Trophoblast cell (in vitro differentiated cells and primary cell): ENCODE results near the gene MAGI1.

Experiments used
- DNase-seq, 2 donors: peaks; one replicate each; pipeline ENCODE4 v3.0.0-alpha.2; 2016
- H2AFZ ChIP-seq: 2 replicates; pipeline ENCODE4 v1.6.1; 2013; ENCODE audit warnings: low read length, moderate library complexity, mild to moderate bottlenecking; ENCODE audit not compliant: insufficient read depth, poor library complexity
- H2AK5ac ChIP-seq: 2 replicates; pipeline ENCODE4 v1.6.1; 2013; ENCODE audit warnings: mild to moderate bottlenecking, low read length
- H2BK120ac ChIP-seq: 2 replicates; pipeline ENCODE4 v1.6.1; 2013; ENCODE audit warnings: low read length, mild to moderate bottlenecking, moderate library complexity; ENCODE audit not compliant: insufficient read depth, poor library complexity
- H2BK12ac ChIP-seq: 2 replicates; pipeline ENCODE4 v1.6.1; 2013; ENCODE audit warnings: mild to moderate bottlenecking, low read length, moderate library complexity
- H2BK5ac ChIP-seq: 2 replicates; pipeline ENCODE4 v1.6.1; 2013; ENCODE audit warnings: low read length, low read depth, moderate library complexity, mild to moderate bottlenecking; ENCODE audit not compliant: poor library complexity
- H3K14ac ChIP-seq: 2 replicates; pipeline ENCODE4 v1.6.1; 2013; ENCODE audit warnings: mild to moderate bottlenecking, low read length
- H3K18ac ChIP-seq: 2 replicates; pipeline ENCODE4 v1.6.1; 2013; ENCODE audit warnings: mild to moderate bottlenecking, low read length
- H3K23ac ChIP-seq: 2 replicates; pipeline ENCODE4 v1.6.1; 2013; ENCODE audit warnings: low read length
- H3K27ac ChIP-seq: 2 replicates; pipeline ENCODE4 v1.5.1; 2013; ENCODE audit warnings: low read depth, mild to moderate bottlenecking, inconsistent platforms, low read length, moderate library complexity
- H3K27me3 ChIP-seq: 2 replicates; pipeline ENCODE4 v1.6.1; 2013; ENCODE audit warnings: inconsistent platforms, mild to moderate bottlenecking, low read length, moderate library complexity; ENCODE audit not compliant: insufficient read depth
- H3K36me3 ChIP-seq, 2 experiments: 1 replicate in 1 of 2; 2 replicates in 1 of 2; pipeline ENCODE4 v1.6.1; 2013; ENCODE audit warnings: low read length in 2 of 2, mild to moderate bottlenecking in 2 of 2, moderate library complexity in 1 of 2; ENCODE audit not compliant: insufficient read depth in 2 of 2, control insufficient read depth in 1 of 2
- H3K4ac ChIP-seq: 2 replicates; pipeline ENCODE4 v1.6.1; 2013; ENCODE audit warnings: low read depth, mild to moderate bottlenecking, low read length, moderate library complexity
- H3K4me1 ChIP-seq, 2 experiments: 1 replicate in 1 of 2; 2 replicates in 1 of 2; pipeline ENCODE4 v1.6.1; 2013; ENCODE audit warnings: low read length in 2 of 2, mild to moderate bottlenecking in 2 of 2, moderate library complexity in 1 of 2; ENCODE audit not compliant: insufficient read depth in 2 of 2, control insufficient read depth in 1 of 2
- H3K4me2 ChIP-seq: 2 replicates; pipeline ENCODE4 v1.6.1; 2013; ENCODE audit warnings: inconsistent platforms, mild to moderate bottlenecking, low read length, moderate library complexity
- H3K4me3 ChIP-seq: 2 replicates; pipeline ENCODE4 v1.5.1; 2013; ENCODE audit warnings: mild to moderate bottlenecking, low read depth, low read length, inconsistent platforms
- H3K79me1 ChIP-seq: one replicate; pipeline ENCODE4 v1.6.1; 2013; ENCODE audit warnings: low read length
- H3K79me2 ChIP-seq: 2 replicates; pipeline ENCODE4 v1.6.1; 2013; ENCODE audit warnings: low read length, mild to moderate bottlenecking; ENCODE audit not compliant: control insufficient read depth, insufficient read depth, poor library complexity
- H3K9ac ChIP-seq: 2 replicates; pipeline ENCODE4 v1.6.1; 2013; ENCODE audit warnings: mild to moderate bottlenecking, low read length
- H3K9me3 ChIP-seq: 2 replicates; pipeline ENCODE4 v1.6.1; 2013; ENCODE audit warnings: low read depth, mild to moderate bottlenecking, control low read depth, inconsistent platforms, low read length; ENCODE audit not compliant: insufficient read depth
- H4K12ac ChIP-seq: 2 replicates; pipeline ENCODE4 v1.6.1; 2013; ENCODE audit warnings: low read depth, mild to moderate bottlenecking, low read length, moderate library complexity
- H4K8ac ChIP-seq: 2 replicates; pipeline ENCODE4 v1.6.1; 2013; ENCODE audit warnings: low read depth, mild to moderate bottlenecking, low read length, moderate library complexity
- H4K91ac ChIP-seq: one replicate; pipeline ENCODE4 v1.6.1; 2013; ENCODE audit warnings: low read depth, mild to moderate bottlenecking, low read length, moderate library complexity
- WGBS: extraction: QIAGEN DNeasy Blood & Tissue Kit; methylation state at CpG from one replicate; pipeline ENCODE4 v1.1.7; 2013; ENCODE audit warnings: missing lambda C conversion rate; ENCODE audit not compliant: insufficient read length, insufficient coverage; ENCODE audit errors: extremely low coverage; 5-methylcytosine and 5-hydroxymethylcytosine counted together

Gene MAGI1

DNA sequence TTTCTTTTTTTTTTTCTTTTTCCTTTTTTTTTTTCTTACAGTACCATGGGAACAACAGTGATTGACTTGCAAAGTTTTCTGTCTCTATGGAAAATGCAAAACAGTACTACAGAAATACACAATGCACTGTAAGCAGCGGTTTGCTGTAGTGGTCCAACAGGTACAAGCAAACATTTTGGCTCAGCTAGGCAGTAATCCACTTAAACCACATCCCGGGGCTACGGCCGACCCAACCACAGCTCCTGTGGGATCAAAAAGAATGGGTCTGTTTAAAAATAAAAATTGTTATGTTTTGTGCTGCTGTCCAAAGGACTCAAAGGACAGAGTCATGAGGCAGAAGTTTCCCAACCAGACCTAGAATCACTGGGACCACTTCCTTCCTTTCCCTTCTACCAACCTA, 683.8 kb downstream of the MAGI1 start:
- DNase-seq, result no peak
- Histone ChIP-seq H3K79me1 (peaks cover 14% of the 10 kb centered on the region), H3K9ac (no peak overlapping the region), H4K91ac (no peak overlapping the region), H3K9me3 (peaks cover 5% of the 10 kb centered on the region), H3K4me2 (no peak overlapping the region), H2AK5ac (no peak overlapping the region), H3K23ac (no peak overlapping the region), H2AFZ (no peak overlapping the region), H2BK5ac (no peak overlapping the region), H3K36me3 (peaks cover 4 to 8% of the 10 kb centered on the region in 2 experiments), H3K18ac (no peak overlapping the region), H4K12ac (no peak overlapping the region), H3K4me3 (no peak overlapping the region), H3K4me1 (peaks cover 9 to 10% of the 10 kb centered on the region in 2 experiments), H2BK12ac (no peak overlapping the region), H4K8ac (no peak overlapping the region), H3K14ac (no peak overlapping the region), H3K79me2 (peaks cover 3% of the 10 kb centered on the region), H3K4ac (no peak overlapping the region), H3K27ac (no peak overlapping the region), H3K27me3 (no peaks in the 10 kb centered on the region), H2BK120ac (peak overlapping the region; percentile 5)
- no CpG with 5 or more reads among the region's 4 CpGs for WGBS

DNA sequence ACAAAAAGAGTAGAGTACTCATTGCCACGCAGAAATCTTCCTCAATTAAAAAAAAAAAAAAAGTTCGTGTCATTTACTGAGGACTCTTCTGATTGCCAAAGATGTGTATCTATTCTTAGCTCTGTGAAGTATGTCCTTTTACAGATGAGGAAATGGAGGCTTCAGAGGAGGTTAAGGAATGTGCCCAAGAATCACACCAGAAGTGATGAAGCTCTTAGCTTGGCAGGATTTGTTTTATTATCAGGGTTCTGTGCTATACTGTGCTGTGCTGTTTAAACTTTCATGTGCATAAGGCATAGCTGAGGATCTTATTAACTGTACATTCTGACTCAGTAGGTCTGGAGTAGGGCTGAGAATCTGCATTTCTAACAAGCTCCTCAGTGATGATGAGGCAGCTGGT, 685.8 kb downstream of the MAGI1 start:
- Histone ChIP-seq H3K4me2 (no peak overlapping the region), H3K27ac (no peak overlapping the region), H3K9ac (no peak overlapping the region), H3K79me1 (peaks cover 14% of the 10 kb centered on the region), H3K36me3 (peaks cover 4 to 8% of the 10 kb centered on the region in 2 experiments), H2AK5ac (no peak overlapping the region), H3K4me3 (no peak overlapping the region), H3K18ac (no peak overlapping the region), H2BK12ac (no peak overlapping the region), H3K27me3 (no peaks in the 10 kb centered on the region), H3K23ac (peak overlapping the region; percentile 93), H4K8ac (no peak overlapping the region), H4K91ac (no peak overlapping the region), H3K4ac (no peak overlapping the region), H3K14ac (no peak overlapping the region), H2BK120ac (no peak overlapping the region), H3K4me1 (peaks cover 9 to 10% of the 10 kb centered on the region in 2 experiments), H2AFZ (no peak overlapping the region), H4K12ac (no peak overlapping the region), H2BK5ac (no peak overlapping the region), H3K9me3 (peaks cover 5% of the 10 kb centered on the region), H3K79me2 (peaks cover 3% of the 10 kb centered on the region)
- no CpG with 5 or more reads among the region's 2 CpGs for WGBS
- no peak for DNase-seq

DNA sequence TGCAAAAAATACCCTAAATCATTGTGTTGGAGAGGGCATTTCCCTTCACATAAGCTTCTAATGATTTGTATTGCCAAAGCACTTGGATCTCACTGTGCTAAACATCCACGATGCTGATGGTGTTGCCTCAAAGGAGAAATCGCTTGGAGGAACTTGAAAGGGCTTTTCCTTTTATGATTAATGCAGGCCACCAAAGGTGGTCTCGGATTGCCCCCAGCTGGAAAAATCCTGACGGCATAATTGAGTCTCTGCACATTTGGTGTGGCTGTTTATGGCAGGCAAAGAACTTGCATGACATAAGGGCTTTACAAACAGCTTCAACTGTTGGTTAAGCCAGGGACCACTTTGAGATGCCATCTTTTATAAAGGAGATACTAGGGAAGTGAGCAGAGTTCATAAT, 687.0 kb downstream of the MAGI1 start:
- Histone ChIP-seq H3K23ac (no peak overlapping the region), H3K4ac (no peak overlapping the region), H3K4me2 (no peak overlapping the region), H4K12ac (no peak overlapping the region), H3K9me3 (peaks cover 3% of the 10 kb centered on the region), H3K36me3 (peaks cover 3 to 5% of the 10 kb centered on the region in 2 experiments), H2BK5ac (no peak overlapping the region), H2AK5ac (no peak overlapping the region), H3K9ac (no peak overlapping the region), H3K27me3 (no peaks in the 10 kb centered on the region), H4K91ac (no peak overlapping the region), H3K4me1 (peaks cover 8% of the 10 kb centered on the region in 2 experiments), H2AFZ (no peak overlapping the region), H3K14ac (no peak overlapping the region), H3K4me3 (no peak overlapping the region), H3K18ac (no peak overlapping the region), H3K27ac (no peak overlapping the region), H2BK12ac (no peak overlapping the region), H4K8ac (no peak overlapping the region), H3K79me2 (peaks cover 3% of the 10 kb centered on the region), H2BK120ac (no peak overlapping the region), H3K79me1 (peaks cover 12% of the 10 kb centered on the region)
- no CpG with 5 or more reads among the region's 4 CpGs for WGBS
- DNase-seq, result no peak

DNA sequence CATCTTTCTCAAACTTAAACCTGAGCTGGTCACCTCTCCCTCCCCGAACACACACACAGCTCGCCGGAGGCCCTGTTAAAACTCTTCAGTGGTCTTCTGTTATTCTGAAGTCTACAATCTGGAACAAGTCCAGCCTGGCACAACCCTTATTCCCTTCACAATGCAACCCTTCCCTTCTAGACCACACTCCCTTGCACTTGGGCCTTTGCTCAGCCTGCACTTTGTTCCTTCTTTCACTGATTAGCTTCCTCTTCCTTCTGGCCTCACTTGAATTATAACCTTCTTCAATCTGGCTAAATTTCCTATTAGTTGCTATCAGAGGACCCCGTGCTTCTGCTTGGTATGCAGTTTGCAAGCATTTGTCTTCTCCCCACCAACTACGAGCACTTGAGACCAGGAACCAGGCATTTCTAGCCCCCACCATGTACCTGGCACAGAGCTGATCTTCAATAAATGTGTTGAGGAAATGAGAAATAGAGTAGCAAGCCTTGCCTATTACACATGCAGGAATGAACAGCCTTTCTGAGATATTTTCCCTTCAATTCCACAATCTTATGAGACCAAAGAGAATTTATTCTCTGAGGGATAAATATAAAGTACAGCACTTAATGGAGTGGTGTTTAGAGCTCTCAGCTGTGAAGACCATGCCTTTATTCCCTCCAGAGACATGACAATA, 687.8 kb downstream of the MAGI1 start:
- no peaks in the 10 kb centered on the region for H3K36me3 ChIP-seq
- no peak overlapping the region for H3K4me2 ChIP-seq
- no peak overlapping the region for H3K4ac ChIP-seq
- no peaks in the 10 kb centered on the region for H3K9me3 ChIP-seq
- no peak for DNase-seq
- H3K14ac ChIP-seq, result no peak overlapping the region
- H3K18ac ChIP-seq, result no peak overlapping the region
- H3K9ac ChIP-seq, result no peak overlapping the region
- no peak overlapping the region for H2AFZ ChIP-seq
- H3K27ac ChIP-seq, result no peak overlapping the region
- H4K91ac ChIP-seq, result no peak overlapping the region
- peaks cover 7% of the 10 kb centered on the region for H3K79me1 ChIP-seq
- H3K79me2 ChIP-seq, result no peaks in the 10 kb centered on the region
- no peak overlapping the region for H2BK5ac ChIP-seq
- no peaks in the 10 kb centered on the region for H3K27me3 ChIP-seq
- H3K4me1 ChIP-seq, result peaks cover 3 to 4% of the 10 kb centered on the region in 2 experiments
- H2BK12ac ChIP-seq, result no peak overlapping the region
- WGBS, result no CpG with 5 or more reads among the region's 5 CpGs
- no peak overlapping the region for H4K8ac ChIP-seq
- H2AK5ac ChIP-seq, result no peak overlapping the region
- H3K23ac ChIP-seq, result no peak overlapping the region
- H2BK120ac ChIP-seq, result no peak overlapping the region
- no peak overlapping the region for H4K12ac ChIP-seq
- H3K4me3 ChIP-seq, result no peak overlapping the region
